K562 (cell line): ENCODE data around the gene SYF2. TPM values are rescaled to one million over a fixed set of nuclear protein-coding genes. Genes with fewer than 3 reads are reported as not detected.

Source experiments
- BRD4 ChIP-seq: fragments of 200-600 bp; sonication (generic); IDR thresholded peaks from 2 replicates; pipeline ENCODE4 v1.6.1; 2017; ENCODE audit warnings: inconsistent platforms
- ETV1 ChIP-seq: fragments of 450-650 bp; conservative IDR thresholded peaks from 2 replicates; pipeline ENCODE4 v1.6.1; 2016; ENCODE audit warnings: missing genetic modification characterization, control low read depth, low read depth, missing compliant biosample characterization
- FOXJ3 ChIP-seq: sonication (generic); formaldehyde crosslinking; IDR thresholded peaks from 2 replicates; pipeline ENCODE4 v1.4.0; 2020; ENCODE audit warnings: mild to moderate bottlenecking, missing genetic modification reagents
- KAT7 ChIP-seq: sonication (generic); formaldehyde crosslinking; IDR thresholded peaks from 2 replicates; pipeline ENCODE4 v1.8.0; 2022; ENCODE audit warnings: missing genetic modification reagents, mild to moderate bottlenecking, borderline replicate concordance
- KHSRP ChIP-seq: fragments of 450-650 bp; IDR thresholded peaks from 2 replicates; pipeline ENCODE4 v1.6.1; 2017
- LARP7 ChIP-seq: fragments of 450-650 bp; IDR thresholded peaks from 2 replicates; pipeline ENCODE4 v1.6.1; 2016
- NFIX ChIP-seq: fragments of 250-450 bp; sonication (Bioruptor Pico); IDR thresholded peaks from 2 replicates; pipeline ENCODE4 v1.4.0; 2020; ENCODE audit warnings: low read depth, mild to moderate bottlenecking, moderate library complexity
- PCBP2 ChIP-seq: fragments of 200-400 bp; formaldehyde crosslinking; IDR thresholded peaks from 2 replicates; pipeline ENCODE4 v1.6.1; 2018; ENCODE audit warnings: low read length, low read depth, mild to moderate bottlenecking, moderate library complexity; ENCODE audit not compliant: poor library complexity, severe bottlenecking
- SMARCA4 ChIP-seq: fragments of 450-650 bp; IDR thresholded peaks from 2 replicates; pipeline ENCODE4 v1.6.1; 2016
- SREBF2 ChIP-seq: sonication (generic); formaldehyde crosslinking; IDR thresholded peaks from 2 replicates; pipeline ENCODE4 v1.4.0; 2020; ENCODE audit warnings: mild to moderate bottlenecking, missing genetic modification reagents
- SRSF3 ChIP-seq: fragments of 200-400 bp; formaldehyde crosslinking; IDR thresholded peaks from 2 replicates; pipeline ENCODE4 v1.6.1; 2016; ENCODE audit warnings: mild to moderate bottlenecking, low read length, moderate library complexity; ENCODE audit not compliant: insufficient read depth
- SRSF9 ChIP-seq: fragments of 200-400 bp; formaldehyde crosslinking; IDR thresholded peaks from 2 replicates; pipeline ENCODE4 v1.6.1; 2017; ENCODE audit warnings: low read depth, low read length, borderline replicate concordance
- ZFX ChIP-seq: sonication (generic); formaldehyde crosslinking; IDR thresholded peaks from 2 replicates; pipeline ENCODE4 v1.8.0; 2022; ENCODE audit warnings: mild to moderate bottlenecking, missing genetic modification reagents, moderate library complexity
- ZNF3 ChIP-seq: fragments of 250-450 bp; sonication (Bioruptor Pico); IDR thresholded peaks from 2 replicates; pipeline ENCODE4 v1.5.0; 2021; ENCODE audit warnings: mild to moderate bottlenecking, moderate library complexity
- ZNF316 ChIP-seq: fragments of 450-650 bp; IDR thresholded peaks from 2 replicates; pipeline ENCODE4 v1.6.1; 2016
- ZNF77 ChIP-seq: fragments of 250-450 bp; sonication (Bioruptor Pico); IDR thresholded peaks from 2 replicates; pipeline ENCODE4 v1.5.0; 2020
- polyA plus RNA-seq, 8 experiments: library from polyadenylated mRNA; depleted of rRNA in 4 of 8; stranded (reverse) in 5 of 8; unstranded in 3 of 8; fragments of >200 nt; fragmentation: Nextera tagmentation in 2 of 8; fragmentation: Illumina TruSeq in 1 of 8; extraction: Ambion mirVana in 2 of 8; extraction: Trizol in 1 of 8; gene quantifications; 2 replicates each; pipeline versions ENCODE4 v1.2.1 to v1.2.3, GENCODE V29; 2011 to 2014; ENCODE audit warnings: inconsistent platforms in 1 of 8, missing spikeins in 1 of 8
- total RNA-seq, 7 experiments: library from RNA; depleted of rRNA in 6 of 7; stranded (reverse); fragments of >200 nt in 6 of 7; fragmentation: Illumina TruSeq in 2 of 7; extraction: Trizol in 2 of 7; gene quantifications; 2 replicates each; pipeline versions ENCODE4 v1.2.1 to v1.2.3, GENCODE V29; 2011 to 2021; ENCODE audit warnings: low replicate concordance in 1 of 7
- TF ChIP-seq, protein P1 (sequence below): fragments of 200-400 bp; formaldehyde crosslinking; IDR thresholded peaks from 2 replicates; pipeline ENCODE4 v1.6.1; 2017; ENCODE audit warnings: mild to moderate bottlenecking, low read depth, low read length, moderate library complexity
- TF ChIP-seq, protein P2 (sequence below): sonication (generic); formaldehyde crosslinking; IDR thresholded peaks from 2 replicates; pipeline ENCODE4 v1.8.1; 2023; ENCODE audit warnings: mild to moderate bottlenecking, missing genetic modification reagents
- TF ChIP-seq, protein P3 (sequence below): fragments of 450-650 bp; IDR thresholded peaks from 2 replicates; pipeline ENCODE4 v1.6.1; 2017; ENCODE audit warnings: antibody characterized with exemption, mild to moderate bottlenecking
- TF ChIP-seq, protein P4 (sequence below): fragments of 450-650 bp; formaldehyde crosslinking; IDR thresholded peaks from 2 replicates; pipeline ENCODE4 v1.4.0; 2020; ENCODE audit warnings: mild to moderate bottlenecking, moderate library complexity

Gene SYF2
- total and polyA plus RNA-seq, 9 of the 15 experiments (the other 6 are each of a cell fraction or from before 2014, with no cell fraction given), result 20.9 to 69.0 (median 43.2) TPM

DNA sequence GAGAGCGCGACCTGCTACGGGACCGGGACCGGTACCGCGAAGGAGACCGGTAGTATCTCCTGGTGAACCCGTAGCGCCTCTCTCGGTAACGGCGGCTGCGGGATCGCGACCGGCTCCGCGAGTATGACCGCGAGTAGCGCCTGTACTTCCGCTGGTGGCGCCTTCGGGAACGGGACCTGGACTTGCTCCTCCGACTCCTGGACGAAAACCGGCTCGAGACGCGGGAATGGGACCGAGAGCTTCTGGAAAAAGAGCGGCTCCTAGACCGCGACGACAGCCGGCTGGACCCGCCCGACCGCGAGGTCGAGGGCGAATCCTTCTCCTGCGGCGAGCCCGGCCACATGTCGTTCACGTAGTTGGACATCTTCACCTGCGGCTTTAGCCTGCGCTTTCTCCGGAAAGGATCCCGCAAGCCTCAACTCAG, 14.3 kb upstream of the SYF2 start (continued):
- no peak for TF ChIP-seq FOXJ3 (CRISPR knock-in tag)
- TF ChIP-seq LARP7, result no peak
- 0 out of 2 replicates have a peak, but pooled peaks have one; percentile 8 for TF ChIP-seq SMARCA4
- TF ChIP-seq, protein P1, sequence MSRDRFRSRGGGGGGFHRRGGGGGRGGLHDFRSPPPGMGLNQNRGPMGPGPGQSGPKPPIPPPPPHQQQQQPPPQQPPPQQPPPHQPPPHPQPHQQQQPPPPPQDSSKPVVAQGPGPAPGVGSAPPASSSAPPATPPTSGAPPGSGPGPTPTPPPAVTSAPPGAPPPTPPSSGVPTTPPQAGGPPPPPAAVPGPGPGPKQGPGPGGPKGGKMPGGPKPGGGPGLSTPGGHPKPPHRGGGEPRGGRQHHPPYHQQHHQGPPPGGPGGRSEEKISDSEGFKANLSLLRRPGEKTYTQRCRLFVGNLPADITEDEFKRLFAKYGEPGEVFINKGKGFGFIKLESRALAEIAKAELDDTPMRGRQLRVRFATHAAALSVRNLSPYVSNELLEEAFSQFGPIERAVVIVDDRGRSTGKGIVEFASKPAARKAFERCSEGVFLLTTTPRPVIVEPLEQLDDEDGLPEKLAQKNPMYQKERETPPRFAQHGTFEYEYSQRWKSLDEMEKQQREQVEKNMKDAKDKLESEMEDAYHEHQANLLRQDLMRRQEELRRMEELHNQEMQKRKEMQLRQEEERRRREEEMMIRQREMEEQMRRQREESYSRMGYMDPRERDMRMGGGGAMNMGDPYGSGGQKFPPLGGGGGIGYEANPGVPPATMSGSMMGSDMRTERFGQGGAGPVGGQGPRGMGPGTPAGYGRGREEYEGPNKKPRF, result no peak
- peak; percentile 3; the same call in 1 of the 2 replicates for TF ChIP-seq KAT7 (CRISPR knock-in tag)
- TF ChIP-seq SRSF3, result no peak
- TF ChIP-seq SRSF9, result no peak
- 0 out of 2 replicates have a peak, but pooled peaks have one; percentile 5 for TF ChIP-seq ETV1 (tag)
- no peak for TF ChIP-seq KHSRP
- TF ChIP-seq ZFX (CRISPR knock-in tag), result no peak; the same call in 1 of the 2 replicates
- no peak for TF ChIP-seq ZNF77
- TF ChIP-seq, protein P2, sequence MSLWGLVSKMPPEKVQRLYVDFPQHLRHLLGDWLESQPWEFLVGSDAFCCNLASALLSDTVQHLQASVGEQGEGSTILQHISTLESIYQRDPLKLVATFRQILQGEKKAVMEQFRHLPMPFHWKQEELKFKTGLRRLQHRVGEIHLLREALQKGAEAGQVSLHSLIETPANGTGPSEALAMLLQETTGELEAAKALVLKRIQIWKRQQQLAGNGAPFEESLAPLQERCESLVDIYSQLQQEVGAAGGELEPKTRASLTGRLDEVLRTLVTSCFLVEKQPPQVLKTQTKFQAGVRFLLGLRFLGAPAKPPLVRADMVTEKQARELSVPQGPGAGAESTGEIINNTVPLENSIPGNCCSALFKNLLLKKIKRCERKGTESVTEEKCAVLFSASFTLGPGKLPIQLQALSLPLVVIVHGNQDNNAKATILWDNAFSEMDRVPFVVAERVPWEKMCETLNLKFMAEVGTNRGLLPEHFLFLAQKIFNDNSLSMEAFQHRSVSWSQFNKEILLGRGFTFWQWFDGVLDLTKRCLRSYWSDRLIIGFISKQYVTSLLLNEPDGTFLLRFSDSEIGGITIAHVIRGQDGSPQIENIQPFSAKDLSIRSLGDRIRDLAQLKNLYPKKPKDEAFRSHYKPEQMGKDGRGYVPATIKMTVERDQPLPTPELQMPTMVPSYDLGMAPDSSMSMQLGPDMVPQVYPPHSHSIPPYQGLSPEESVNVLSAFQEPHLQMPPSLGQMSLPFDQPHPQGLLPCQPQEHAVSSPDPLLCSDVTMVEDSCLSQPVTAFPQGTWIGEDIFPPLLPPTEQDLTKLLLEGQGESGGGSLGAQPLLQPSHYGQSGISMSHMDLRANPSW (CRISPR knock-in tag), result peak; percentile 81; the same call in 1 of the 2 replicates
- TF ChIP-seq ZNF316, result no peak
- TF ChIP-seq NFIX (CRISPR knock-in tag), result no peak
- TF ChIP-seq, protein P3, sequence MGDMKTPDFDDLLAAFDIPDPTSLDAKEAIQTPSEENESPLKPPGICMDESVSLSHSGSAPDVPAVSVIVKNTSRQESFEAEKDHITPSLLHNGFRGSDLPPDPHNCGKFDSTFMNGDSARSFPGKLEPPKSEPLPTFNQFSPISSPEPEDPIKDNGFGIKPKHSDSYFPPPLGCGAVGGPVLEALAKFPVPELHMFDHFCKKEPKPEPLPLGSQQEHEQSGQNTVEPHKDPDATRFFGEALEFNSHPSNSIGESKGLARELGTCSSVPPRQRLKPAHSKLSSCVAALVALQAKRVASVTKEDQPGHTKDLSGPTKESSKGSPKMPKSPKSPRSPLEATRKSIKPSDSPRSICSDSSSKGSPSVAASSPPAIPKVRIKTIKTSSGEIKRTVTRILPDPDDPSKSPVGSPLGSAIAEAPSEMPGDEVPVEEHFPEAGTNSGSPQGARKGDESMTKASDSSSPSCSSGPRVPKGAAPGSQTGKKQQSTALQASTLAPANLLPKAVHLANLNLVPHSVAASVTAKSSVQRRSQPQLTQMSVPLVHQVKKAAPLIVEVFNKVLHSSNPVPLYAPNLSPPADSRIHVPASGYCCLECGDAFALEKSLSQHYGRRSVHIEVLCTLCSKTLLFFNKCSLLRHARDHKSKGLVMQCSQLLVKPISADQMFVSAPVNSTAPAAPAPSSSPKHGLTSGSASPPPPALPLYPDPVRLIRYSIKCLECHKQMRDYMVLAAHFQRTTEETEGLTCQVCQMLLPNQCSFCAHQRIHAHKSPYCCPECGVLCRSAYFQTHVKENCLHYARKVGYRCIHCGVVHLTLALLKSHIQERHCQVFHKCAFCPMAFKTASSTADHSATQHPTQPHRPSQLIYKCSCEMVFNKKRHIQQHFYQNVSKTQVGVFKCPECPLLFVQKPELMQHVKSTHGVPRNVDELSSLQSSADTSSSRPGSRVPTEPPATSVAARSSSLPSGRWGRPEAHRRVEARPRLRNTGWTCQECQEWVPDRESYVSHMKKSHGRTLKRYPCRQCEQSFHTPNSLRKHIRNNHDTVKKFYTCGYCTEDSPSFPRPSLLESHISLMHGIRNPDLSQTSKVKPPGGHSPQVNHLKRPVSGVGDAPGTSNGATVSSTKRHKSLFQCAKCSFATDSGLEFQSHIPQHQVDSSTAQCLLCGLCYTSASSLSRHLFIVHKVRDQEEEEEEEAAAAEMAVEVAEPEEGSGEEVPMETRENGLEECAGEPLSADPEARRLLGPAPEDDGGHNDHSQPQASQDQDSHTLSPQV, result no peak
- no peak for TF ChIP-seq ZNF3 (CRISPR knock-in tag)
- TF ChIP-seq BRD4, result no peak
- TF ChIP-seq, protein P4, sequence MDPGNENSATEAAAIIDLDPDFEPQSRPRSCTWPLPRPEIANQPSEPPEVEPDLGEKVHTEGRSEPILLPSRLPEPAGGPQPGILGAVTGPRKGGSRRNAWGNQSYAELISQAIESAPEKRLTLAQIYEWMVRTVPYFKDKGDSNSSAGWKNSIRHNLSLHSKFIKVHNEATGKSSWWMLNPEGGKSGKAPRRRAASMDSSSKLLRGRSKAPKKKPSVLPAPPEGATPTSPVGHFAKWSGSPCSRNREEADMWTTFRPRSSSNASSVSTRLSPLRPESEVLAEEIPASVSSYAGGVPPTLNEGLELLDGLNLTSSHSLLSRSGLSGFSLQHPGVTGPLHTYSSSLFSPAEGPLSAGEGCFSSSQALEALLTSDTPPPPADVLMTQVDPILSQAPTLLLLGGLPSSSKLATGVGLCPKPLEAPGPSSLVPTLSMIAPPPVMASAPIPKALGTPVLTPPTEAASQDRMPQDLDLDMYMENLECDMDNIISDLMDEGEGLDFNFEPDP (CRISPR knock-in tag), result no peak
- TF ChIP-seq PCBP2, result no peak
- TF ChIP-seq SREBF2, result no peak
